HG03039 (cell line): Measurements from ENCODE around the gene PCDHGA1.
"Not testable (repeated sequence)": the region's sequence is repeated elsewhere in the genome, so short reads cannot be mapped to it uniquely, and the experiment has no call there.

Experiments used
- ATAC-seq: cut with Tn5 transposase; IDR thresholded peaks from one replicate; pipeline ENCODE4 v1.9.1; 2021; ENCODE audit warnings: mild to moderate bottlenecking, moderate library complexity; ENCODE audit not compliant: unreplicated experiment

Gene PCDHGA1

GRCh38 chr5:141382469-141383294 is 52.4 kb downstream of the PCDHGA1 start, which contains the start of gene PCDHGA7:
TSS of gene PCDHGA7 (plus strand) at chr5:141382742. CDS start at chr5:141382900, 158 bp downstream.
- no peak for ATAC-seq

- ATAC-seq = no peak
Observed at GRCh38 chr5:141383345-141383744, 53.0 kb downstream of the PCDHGA1 start.

- no peak for ATAC-seq
Observed at GRCh38 chr5:141384471-141385267, 54.4 kb downstream of the PCDHGA1 start.

GRCh38 chr5:141387557-141388311 is 57.4 kb downstream of the PCDHGA1 start, which contains the start of gene PCDHGB4:
TSS of gene PCDHGB4 (plus strand) at chr5:141387698. CDS start at chr5:141387885, 187 bp downstream.
- peak; percentile 49 for ATAC-seq

GRCh38 chr5:141388661-141389060 is 58.3 kb downstream of the PCDHGA1 start:
- no peak for ATAC-seq

- no peak for ATAC-seq
Observed at GRCh38 chr5:141389153-141390042, 59.1 kb downstream of the PCDHGA1 start.

GRCh38 chr5:141392429-141393198 is 62.3 kb downstream of the PCDHGA1 start, which contains the start of gene PCDHGA8:
TSS of gene PCDHGA8 (plus strand) at chr5:141392633. CDS start at chr5:141392814, 181 bp downstream.
- no peak for ATAC-seq

GRCh38 chr5:141393267-141393666 is 63.0 kb downstream of the PCDHGA1 start:
- no peak for ATAC-seq

GRCh38 chr5:141394401-141395187 is 64.3 kb downstream of the PCDHGA1 start:
- ATAC-seq = not testable (repeated sequence)

- ATAC-seq = peak; percentile 87
Observed at GRCh38 chr5:141397756-141398551, 67.6 kb downstream of the PCDHGA1 start, which contains the start of gene PCDHGB5. TSS of gene PCDHGB5 (plus strand) at chr5:141397947. CDS start at chr5:141398128, 181 bp downstream.

GRCh38 chr5:141398608-141399007 is 68.3 kb downstream of the PCDHGA1 start:
- ATAC-seq = no peak

- no peak for ATAC-seq
Observed at GRCh38 chr5:141399555-141400258, 69.4 kb downstream of the PCDHGA1 start.

GRCh38 chr5:141402553-141403243 is 72.4 kb downstream of the PCDHGA1 start, which contains the start of gene PCDHGA9:
TSS of gene PCDHGA9 (plus strand) at chr5:141402778. CDS start at chr5:141402953, 175 bp downstream.
- ATAC-seq = no peak

GRCh38 chr5:141403387-141403786 is 73.1 kb downstream of the PCDHGA1 start:
- no peak for ATAC-seq

- not testable (repeated sequence) for ATAC-seq
Observed at GRCh38 chr5:141407790-141408505, 77.6 kb downstream of the PCDHGA1 start, which contains the start of gene PCDHGB6. TSS of gene PCDHGB6 (plus strand) at chr5:141408021. CDS start at chr5:141408203, 182 bp downstream.
